Ectodermal cell (in vitro differentiated cells): ENCODE data around the gene RUBCN. TPM values are rescaled to one million over a fixed set of nuclear protein-coding genes. Genes with fewer than 3 reads are reported as not detected.

ENCODE experiments used
- H3K27ac ChIP-seq: 2 replicates; pipeline ENCODE4 v1.7.0; 2013; ENCODE audit warnings: mild to moderate bottlenecking, low read depth, low read length; ENCODE audit not compliant: insufficient read depth, poor library complexity, severe bottlenecking
- H3K27me3 ChIP-seq: 2 replicates; pipeline ENCODE4 v1.7.0; 2013; ENCODE audit warnings: mild to moderate bottlenecking, low read length; ENCODE audit not compliant: insufficient read depth, control insufficient read depth, poor library complexity, severe bottlenecking
- H3K36me3 ChIP-seq: one replicate; pipeline ENCODE4 v1.7.0; 2013; ENCODE audit warnings: low read length; ENCODE audit not compliant: control insufficient read depth, insufficient read depth
- H3K4me1 ChIP-seq: one replicate; pipeline ENCODE4 v1.7.0; 2013; ENCODE audit warnings: low read length; ENCODE audit not compliant: control insufficient read depth, insufficient read depth
- H3K4me3 ChIP-seq: 2 replicates; pipeline ENCODE4 v1.7.0; 2013; ENCODE audit warnings: low read depth, low read length, control low read depth; ENCODE audit not compliant: insufficient read depth
- H3K9me3 ChIP-seq: 2 replicates; pipeline ENCODE4 v1.7.0; 2013; ENCODE audit warnings: mild to moderate bottlenecking, low read length, moderate library complexity; ENCODE audit not compliant: control insufficient read depth
- WGBS, 2 experiments: methylation state at CpG; one replicate each; pipeline ENCODE4 v1.1.7; 2013; ENCODE audit warnings: missing lambda C conversion rate in 2 of 2; 5-methylcytosine and 5-hydroxymethylcytosine counted together
- polyA plus RNA-seq, 4 experiments: library from polyadenylated mRNA; stranded (reverse); fragments of 50-300 nt; gene quantifications; one replicate each; pipeline ENCODE4 v1.2.3, GENCODE V29; 2013

Gene RUBCN
- 18.0 TPM for polyA plus RNA-seq (2013, experiment 1 of 4)
- 16.1 TPM for polyA plus RNA-seq (2013, experiment 2 of 4)
- polyA plus RNA-seq (2013, experiment 3 of 4), result 12.6 TPM
- polyA plus RNA-seq (2013, experiment 4 of 4), result 12.4 TPM

GRCh38 chr3:197736491-197737318, at the start of gene RUBCN:
Gene RUBCN (minus strand): TSS chr3:197736904. CDS start chr3:197736719, 185 bp downstream.
- Histone ChIP-seq H3K9me3 (no peaks in the 10 kb centered on the region), H3K4me3 (peak within 1 kb of the TSS; percentile 83), H3K4me1 (peaks cover 2% of the 10 kb centered on the region), H3K36me3 (no peaks in the 10 kb centered on the region), H3K27me3 (no peaks in the 10 kb centered on the region), H3K27ac (peak within 1 kb of the TSS; percentile 70)
- WGBS, 2 experiments, result 0% methylated on average over 92 of the region's 92 CpGs

GRCh38 chr3:197784019-197784585, 47.4 kb upstream of the RUBCN start:
- Histone ChIP-seq H3K4me1 (peaks cover 5% of the 10 kb centered on the region), H3K36me3 (peaks cover 13% of the 10 kb centered on the region), H3K9me3 (no peaks in the 10 kb centered on the region), H3K27ac (no peak overlapping the region), H3K4me3 (no peak overlapping the region), H3K27me3 (no peaks in the 10 kb centered on the region)
- WGBS, 2 experiments, result 93 to 95% methylated on average over 6 to 7 of the region's 7 CpGs

- H3K27me3 ChIP-seq, result no peaks in the 10 kb centered on the region
- peaks cover 5% of the 10 kb centered on the region for H3K4me1 ChIP-seq
- no peak overlapping the region for H3K4me3 ChIP-seq
- peak overlapping the region; percentile 65 for H3K27ac ChIP-seq
- 55 to 73% methylated on average over 4 of the region's 4 CpGs for WGBS, 2 experiments
- H3K9me3 ChIP-seq, result no peaks in the 10 kb centered on the region
- peaks cover 25% of the 10 kb centered on the region for H3K36me3 ChIP-seq
Observed at GRCh38 chr3:197782230-197782629, 45.5 kb upstream of the RUBCN start.

GRCh38 chr3:197775317-197775716, 38.6 kb upstream of the RUBCN start:
- Histone ChIP-seq H3K27ac (no peak overlapping the region), H3K36me3 (peaks cover 35% of the 10 kb centered on the region), H3K9me3 (no peaks in the 10 kb centered on the region), H3K4me3 (no peak overlapping the region), H3K4me1 (no peaks in the 10 kb centered on the region), H3K27me3 (no peaks in the 10 kb centered on the region)
- 93 to 95% methylated on average over 7 of the region's 7 CpGs for WGBS, 2 experiments

DNA sequence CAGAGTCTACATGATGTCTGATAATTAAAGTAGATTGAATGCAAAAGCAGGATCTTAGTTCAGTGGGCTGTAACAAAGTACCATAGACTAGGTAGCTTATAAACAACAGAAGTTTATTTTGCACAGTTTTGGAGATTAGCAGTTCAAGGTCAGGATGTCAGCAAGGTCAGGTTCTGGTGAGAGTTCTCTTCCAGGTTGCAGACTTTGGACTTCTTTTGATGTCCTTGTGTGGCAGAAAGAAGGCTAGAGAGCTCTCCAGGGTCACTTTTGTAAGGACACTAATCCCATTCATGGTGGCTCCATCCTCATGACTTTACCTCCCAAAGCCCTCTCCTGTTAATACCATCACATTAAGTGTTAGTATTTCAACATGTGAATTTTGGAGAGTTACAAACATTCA, 25.1 kb upstream of the RUBCN start:
- H3K36me3 ChIP-seq, result peaks cover 3% of the 10 kb centered on the region
- H3K9me3 ChIP-seq, result no peaks in the 10 kb centered on the region
- H3K4me1 ChIP-seq, result no peaks in the 10 kb centered on the region
- no peak overlapping the region for H3K4me3 ChIP-seq
- no peaks in the 10 kb centered on the region for H3K27me3 ChIP-seq
- no peak overlapping the region for H3K27ac ChIP-seq

- 96 to 98% methylated on average over 4 of the region's 4 CpGs for whole genome bisulfite sequencing, 2 experiments
Observed at GRCh38 chr3:197758512-197758911, 21.8 kb upstream of the RUBCN start.

GRCh38 chr3:197756704-197757103, 20.0 kb upstream of the RUBCN start:
- H3K4me1 ChIP-seq, result peaks cover under 1% of the 10 kb centered on the region
- peaks cover 5% of the 10 kb centered on the region for H3K27me3 ChIP-seq
- no peak overlapping the region for H3K27ac ChIP-seq
- no peaks in the 10 kb centered on the region for H3K9me3 ChIP-seq
- H3K36me3 ChIP-seq, result no peaks in the 10 kb centered on the region
- WGBS, 2 experiments, result 73 to 94% methylated on average over 2 to 3 of the region's 3 CpGs
- no peak overlapping the region for H3K4me3 ChIP-seq

More at GRCh38 chr3:197758512-197758911, 21.8 kb upstream of the RUBCN start:
- Histone ChIP-seq H3K27ac (no peak overlapping the region), H3K4me3 (no peak overlapping the region), H3K9me3 (no peaks in the 10 kb centered on the region), H3K4me1 (no peaks in the 10 kb centered on the region), H3K27me3 (no peaks in the 10 kb centered on the region), H3K36me3 (peaks cover 3% of the 10 kb centered on the region)

DNA sequence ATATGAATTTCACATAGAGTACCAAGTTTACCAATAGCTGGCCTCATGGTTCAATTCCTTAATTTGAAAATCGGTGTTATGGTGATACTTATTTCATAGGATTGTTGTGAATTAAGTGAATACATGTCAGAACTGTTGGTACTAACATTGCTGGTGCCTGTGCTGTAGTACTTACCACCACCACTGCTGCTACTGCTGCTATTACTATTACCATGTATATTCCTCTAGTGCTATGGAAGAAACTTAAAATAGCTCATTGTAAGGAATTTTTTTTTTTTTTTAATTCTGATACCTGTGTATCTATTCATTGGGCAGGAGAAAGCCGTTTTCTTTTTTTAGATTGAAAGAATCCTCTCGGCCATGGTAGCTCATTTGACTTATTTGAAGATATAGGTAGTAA, 16.6 kb upstream of the RUBCN start:
- 97 to 98% methylated on average over 3 of the region's 3 CpGs for WGBS, 2 experiments
- H3K4me3 ChIP-seq, result no peak overlapping the region

DNA sequence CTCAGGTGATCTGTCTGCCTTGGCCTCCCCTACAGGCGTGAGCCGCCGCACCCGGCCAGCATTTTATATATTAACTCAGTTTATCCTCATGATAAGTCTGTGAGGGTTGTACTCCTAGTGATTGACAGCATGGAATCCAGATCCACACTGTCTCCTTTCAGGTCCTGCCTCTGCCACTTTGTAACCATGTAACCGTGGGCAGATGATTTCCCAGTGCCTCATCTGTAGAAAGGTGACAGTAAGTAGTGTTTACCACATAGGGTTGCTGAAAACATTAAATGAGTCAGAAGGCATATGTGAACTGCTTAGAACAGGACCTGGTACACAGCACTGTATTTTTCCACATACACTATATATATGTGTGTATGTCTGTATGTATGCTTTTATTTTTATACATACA, 15.4 kb upstream of the RUBCN start:
- H3K27me3 ChIP-seq, result peaks cover 39% of the 10 kb centered on the region
- no peaks in the 10 kb centered on the region for H3K36me3 ChIP-seq
- WGBS, 2 experiments, result 92% methylated on average over 5 of the region's 5 CpGs
- H3K27ac ChIP-seq, result no peak overlapping the region
- H3K4me3 ChIP-seq, result no peak overlapping the region
- H3K9me3 ChIP-seq, result no peaks in the 10 kb centered on the region
- peaks cover 10% of the 10 kb centered on the region for H3K4me1 ChIP-seq

More for the DNA sequence above, 16.6 kb upstream of the RUBCN start:
- no peaks in the 10 kb centered on the region for H3K9me3 ChIP-seq
- H3K27me3 ChIP-seq, result peaks cover 39% of the 10 kb centered on the region
- H3K27ac ChIP-seq, result no peak overlapping the region
- H3K36me3 ChIP-seq, result no peaks in the 10 kb centered on the region
- peaks cover 10% of the 10 kb centered on the region for H3K4me1 ChIP-seq
